Smooth muscle cell (in vitro differentiated cells): ENCODE measurements around the gene PTPN5. TPM values are rescaled to one million over a fixed set of nuclear protein-coding genes. Genes with fewer than 3 reads are reported as not detected.

ENCODE experiments used
- DNase-seq: peaks from one replicate; lab custom pipeline; 2025; ENCODE audit not compliant: unreplicated experiment; lab: John Stamatoyannopoulos, UW
- H2AFZ ChIP-seq: fragments of 200-600 bp; sonication (generic); 2 replicates; pipeline ENCODE4 v1.6.0; 2016; ENCODE audit warnings: antibody characterized with exemption, low read depth, mild to moderate bottlenecking
- H3F3A ChIP-seq: fragments of 200-600 bp; sonication (generic); 2 replicates; pipeline ENCODE4 v1.6.0; 2017; ENCODE audit warnings: antibody characterized with exemption, low read depth
- H3K27ac ChIP-seq: fragments of 200-600 bp; sonication (generic); 2 replicates; pipeline ENCODE4 v1.5.1; 2016; ENCODE audit warnings: low read depth, mild to moderate bottlenecking
- H3K27me3 ChIP-seq: fragments of 200-600 bp; sonication (generic); 2 replicates; pipeline ENCODE4 v1.6.1; 2016; ENCODE audit warnings: low read depth, mild to moderate bottlenecking
- H3K36me3 ChIP-seq: fragments of 200-600 bp; sonication (generic); 2 replicates; pipeline ENCODE4 v1.5.1; 2016; ENCODE audit warnings: low read depth
- H3K4me1 ChIP-seq: fragments of 200-600 bp; sonication (generic); 2 replicates; pipeline ENCODE4 v1.5.1; 2016; ENCODE audit warnings: low read depth
- H3K4me2 ChIP-seq: fragments of 200-600 bp; sonication (generic); 2 replicates; pipeline ENCODE4 v1.6.0; 2016; ENCODE audit warnings: mild to moderate bottlenecking
- H3K4me3 ChIP-seq: fragments of 200-600 bp; sonication (generic); 2 replicates; pipeline ENCODE4 v1.5.1; 2016; ENCODE audit warnings: mild to moderate bottlenecking
- H3K79me2 ChIP-seq: fragments of 200-600 bp; sonication (generic); 2 replicates; pipeline ENCODE4 v1.6.0; 2016; ENCODE audit warnings: low read depth, mild to moderate bottlenecking
- H3K9ac ChIP-seq: fragments of 200-600 bp; sonication (generic); 2 replicates; pipeline ENCODE4 v1.6.0; 2016; ENCODE audit warnings: low read depth
- H3K9me3 ChIP-seq: fragments of 200-600 bp; sonication (generic); replicated peaks from 2 replicates; pipeline ENCODE4 v1.5.1; 2016; ENCODE audit warnings: low read depth
- H4K20me1 ChIP-seq: fragments of 200-600 bp; sonication (generic); 2 replicates; pipeline ENCODE4 v1.6.0; 2016; ENCODE audit warnings: low read depth
- CTCF ChIP-seq: fragments of 200-600 bp; sonication (generic); IDR thresholded peaks from 2 replicates; pipeline ENCODE4 v1.5.1; 2017; ENCODE audit warnings: borderline replicate concordance, mild to moderate bottlenecking, antibody characterized with exemption; ENCODE audit not compliant: insufficient read depth, poor library complexity, severe bottlenecking
- WGBS: methylation state at CpG from one replicate; pipeline ENCODE4 v1.1.7; 2016; ENCODE audit warnings: low lambda C conversion rate; 5-methylcytosine and 5-hydroxymethylcytosine counted together
- polyA plus RNA-seq: library from polyadenylated mRNA; unstranded; fragments of >200 nt; fragmentation: Nextera tagmentation; extraction: Ambion mirVana; gene quantifications from 2 replicates; pipeline ENCODE4 v1.2.1, GENCODE V29; 2016
- total RNA-seq: library from RNA; depleted of rRNA; stranded (reverse); fragments of >200 nt; gene quantifications from 2 replicates; pipeline ENCODE4 v1.2.3, GENCODE V29; 2014

The PTPN5 gene
- total and polyA plus RNA-seq, 2 experiments from 2014 or later: not detected

- no peak for DNase-seq
- H3K9ac ChIP-seq: no peak overlapping the region
- H3K27ac ChIP-seq: no peak overlapping the region
- WGBS: 91% methylated on average over 13 of the region's 13 CpGs
- H3K36me3 ChIP-seq: no peaks in the 10 kb centered on the region
- H3K79me2 ChIP-seq: no peaks in the 10 kb centered on the region
- H3K9me3 ChIP-seq: no peaks in the 10 kb centered on the region
- no peak for TF ChIP-seq CTCF
- no peak overlapping the region for H3K4me2 ChIP-seq
- no peaks in the 10 kb centered on the region for H3K27me3 ChIP-seq
- H4K20me1 ChIP-seq: no peaks in the 10 kb centered on the region
- no peaks in the 10 kb centered on the region for H3F3A ChIP-seq
- H2AFZ ChIP-seq: no peak overlapping the region
- no peaks in the 10 kb centered on the region for H3K4me1 ChIP-seq
- H3K4me3 ChIP-seq: no peak overlapping the region
Measured at GRCh38 chr11:18728658-18729057, 62.9 kb downstream of the PTPN5 start.

GRCh38 chr11:18727479-18728236 is 63.9 kb downstream of the PTPN5 start:
- peak; percentile 63 for TF ChIP-seq CTCF
- H2AFZ ChIP-seq: no peak overlapping the region
- no peaks in the 10 kb centered on the region for H3F3A ChIP-seq
- H3K9me3 ChIP-seq: no peaks in the 10 kb centered on the region
- H4K20me1 ChIP-seq: no peaks in the 10 kb centered on the region
- no peaks in the 10 kb centered on the region for H3K79me2 ChIP-seq
- H3K4me3 ChIP-seq: no peak overlapping the region
- no peak for DNase-seq
- H3K9ac ChIP-seq: no peak overlapping the region
- H3K4me2 ChIP-seq: no peak overlapping the region
- no peaks in the 10 kb centered on the region for H3K27me3 ChIP-seq
- no peaks in the 10 kb centered on the region for H3K36me3 ChIP-seq
- 54% methylated on average over 10 of the region's 10 CpGs for WGBS
- H3K4me1 ChIP-seq: no peaks in the 10 kb centered on the region
- no peak overlapping the region for H3K27ac ChIP-seq

- no peaks in the 10 kb centered on the region for H3K36me3 ChIP-seq
- no peaks in the 10 kb centered on the region for H3F3A ChIP-seq
- H2AFZ ChIP-seq: no peak within 1 kb of the TSS
- no peaks in the 10 kb centered on the region for H3K27me3 ChIP-seq
- no peak within 1 kb of the TSS for H3K4me2 ChIP-seq
- H4K20me1 ChIP-seq: no peaks in the 10 kb centered on the region
- peaks cover 3% of the 10 kb centered on the region for H3K4me1 ChIP-seq
- 48% methylated on average over 7 of the region's 7 CpGs for WGBS
- H3K27ac ChIP-seq: no peak within 1 kb of the TSS
- H3K4me3 ChIP-seq: no peak within 1 kb of the TSS
- TF ChIP-seq CTCF: no peak
- no peak for DNase-seq
- no peaks in the 10 kb centered on the region for H3K9me3 ChIP-seq
- H3K9ac ChIP-seq: no peak within 1 kb of the TSS
- no peaks in the 10 kb centered on the region for H3K79me2 ChIP-seq
Measured at GRCh38 chr11:18726040-18726439, 65.6 kb downstream of the PTPN5 start, which contains the start of gene IGSF22. Gene IGSF22, minus strand, starts transcription at chr11:18726188. Its CDS starts 1,952 bp downstream, at chr11:18724236.

- Histone ChIP-seq H3K79me2 (no peaks in the 10 kb centered on the region), H3F3A (peaks cover 7% of the 10 kb centered on the region), H2AFZ (no peak overlapping the region), H3K4me3 (no peak overlapping the region), H3K4me1 (peaks cover 3% of the 10 kb centered on the region), H4K20me1 (no peaks in the 10 kb centered on the region), H3K9ac (no peak overlapping the region), H3K27me3 (no peaks in the 10 kb centered on the region), H3K27ac (no peak overlapping the region), H3K9me3 (no peaks in the 10 kb centered on the region), H3K4me2 (no peak overlapping the region), H3K36me3 (no peaks in the 10 kb centered on the region)
- TF ChIP-seq CTCF: no peak
- DNase-seq: no peak
- WGBS: 57% methylated on average over 7 of the region's 7 CpGs
Measured at GRCh38 chr11:18723991-18724390, 67.6 kb downstream of the PTPN5 start.
